ENCODE data around the gene AGAP2.

DNA sequence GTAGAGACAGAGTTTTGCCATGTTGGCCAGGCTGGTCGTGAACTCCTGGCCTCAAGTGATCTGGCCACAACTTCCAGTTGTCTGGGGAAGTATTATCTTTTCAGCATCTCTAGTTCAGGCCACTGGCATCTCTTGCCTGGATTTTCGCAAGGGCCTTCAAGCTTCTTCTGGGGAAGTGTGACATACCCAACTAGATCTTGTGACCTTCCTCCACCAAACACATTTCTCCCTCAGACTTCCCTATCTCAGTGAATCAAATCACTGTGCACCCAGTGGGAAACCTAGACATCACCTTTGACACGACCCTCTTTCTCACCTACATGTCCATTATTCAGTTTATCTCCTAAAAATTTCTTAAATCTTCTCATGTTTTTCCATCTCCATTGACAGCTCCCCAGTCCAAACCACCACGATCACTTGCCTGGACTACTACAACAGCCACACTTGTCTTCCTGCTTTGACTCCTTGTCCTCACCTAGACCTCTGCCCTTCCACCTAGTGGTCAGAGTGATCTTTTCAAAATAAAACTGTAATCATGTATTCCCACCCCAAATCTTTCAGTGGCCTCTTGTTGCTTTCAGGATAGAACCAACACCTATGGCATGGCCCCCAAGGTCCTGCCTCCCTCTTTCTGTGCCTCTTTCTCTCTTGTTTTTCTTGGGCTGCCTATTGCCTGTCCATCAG is 37.2 kb upstream of the AGAP2 start:
- TF ChIP-seq, protein P1, sequence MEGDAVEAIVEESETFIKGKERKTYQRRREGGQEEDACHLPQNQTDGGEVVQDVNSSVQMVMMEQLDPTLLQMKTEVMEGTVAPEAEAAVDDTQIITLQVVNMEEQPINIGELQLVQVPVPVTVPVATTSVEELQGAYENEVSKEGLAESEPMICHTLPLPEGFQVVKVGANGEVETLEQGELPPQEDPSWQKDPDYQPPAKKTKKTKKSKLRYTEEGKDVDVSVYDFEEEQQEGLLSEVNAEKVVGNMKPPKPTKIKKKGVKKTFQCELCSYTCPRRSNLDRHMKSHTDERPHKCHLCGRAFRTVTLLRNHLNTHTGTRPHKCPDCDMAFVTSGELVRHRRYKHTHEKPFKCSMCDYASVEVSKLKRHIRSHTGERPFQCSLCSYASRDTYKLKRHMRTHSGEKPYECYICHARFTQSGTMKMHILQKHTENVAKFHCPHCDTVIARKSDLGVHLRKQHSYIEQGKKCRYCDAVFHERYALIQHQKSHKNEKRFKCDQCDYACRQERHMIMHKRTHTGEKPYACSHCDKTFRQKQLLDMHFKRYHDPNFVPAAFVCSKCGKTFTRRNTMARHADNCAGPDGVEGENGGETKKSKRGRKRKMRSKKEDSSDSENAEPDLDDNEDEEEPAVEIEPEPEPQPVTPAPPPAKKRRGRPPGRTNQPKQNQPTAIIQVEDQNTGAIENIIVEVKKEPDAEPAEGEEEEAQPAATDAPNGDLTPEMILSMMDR (IDR thresholded peaks at IDR 0.05; ENCODE audit: insufficient read depth, low read depth, low read length): no peak
- no peak for TF ChIP-seq EZH2 (IDR thresholded peaks at IDR 0.05; ENCODE audit: insufficient read depth, low read length)
